CMK (cell line): ENCODE data around the gene TMC2.

Source experiments
- DNase-seq: peaks from one replicate; pipeline ENCODE4 v3.0.0-alpha.2; 2010; ENCODE audit warnings: low read depth

TMC2 gene

GRCh38 chr20:2625062-2625461, 88.7 kb downstream of the TMC2 start:
- DNase-seq = no peak

- no peak for DNase-seq
Observed at GRCh38 chr20:2626853-2627541, 90.6 kb downstream of the TMC2 start.

DNA sequence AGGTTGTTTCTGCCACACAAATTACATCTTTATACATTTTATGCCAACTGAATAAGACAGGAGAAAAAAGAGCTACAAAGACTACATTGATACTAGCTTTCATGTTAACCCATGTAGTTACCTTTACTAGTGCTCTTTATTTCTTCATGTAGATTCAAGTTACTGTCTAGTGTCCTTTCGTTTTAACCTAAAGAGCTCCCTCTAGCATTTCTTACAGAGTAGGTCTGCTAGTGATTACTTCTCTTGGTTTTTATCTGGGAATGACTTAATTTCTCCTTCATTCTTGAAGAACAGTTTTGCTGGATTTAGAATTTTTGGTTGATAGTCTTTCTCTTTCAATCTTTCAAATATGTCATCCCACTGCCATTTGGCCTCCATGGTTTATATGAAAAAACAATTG, 94.9 kb downstream of the TMC2 start:
- no peak for DNase-seq

DNA sequence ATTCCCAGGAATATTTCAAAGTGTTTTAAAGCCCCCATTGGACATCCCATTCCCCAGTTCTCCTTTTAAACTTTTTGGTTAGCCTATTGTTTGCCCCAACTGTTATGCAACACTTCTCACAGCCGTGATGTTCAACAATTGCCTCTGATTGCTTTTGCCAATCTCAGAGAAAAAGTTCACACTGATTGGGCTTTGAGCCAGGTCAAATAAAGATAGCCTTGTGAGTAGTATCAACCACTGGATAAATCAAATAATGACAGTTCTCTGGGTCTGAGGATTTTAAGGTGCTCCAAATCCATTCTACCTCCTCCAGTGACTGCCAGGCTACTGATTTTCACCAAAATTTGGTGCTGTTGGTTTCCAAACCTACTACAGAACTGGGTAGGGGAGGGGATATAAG, 97.0 kb downstream of the TMC2 start:
- no peak for DNase-seq

- no peak for DNase-seq
Observed at GRCh38 chr20:2637246-2637645, 100.9 kb downstream of the TMC2 start.

- DNase-seq = no peak
Observed at GRCh38 chr20:2640260-2640659, 103.9 kb downstream of the TMC2 start.

DNA sequence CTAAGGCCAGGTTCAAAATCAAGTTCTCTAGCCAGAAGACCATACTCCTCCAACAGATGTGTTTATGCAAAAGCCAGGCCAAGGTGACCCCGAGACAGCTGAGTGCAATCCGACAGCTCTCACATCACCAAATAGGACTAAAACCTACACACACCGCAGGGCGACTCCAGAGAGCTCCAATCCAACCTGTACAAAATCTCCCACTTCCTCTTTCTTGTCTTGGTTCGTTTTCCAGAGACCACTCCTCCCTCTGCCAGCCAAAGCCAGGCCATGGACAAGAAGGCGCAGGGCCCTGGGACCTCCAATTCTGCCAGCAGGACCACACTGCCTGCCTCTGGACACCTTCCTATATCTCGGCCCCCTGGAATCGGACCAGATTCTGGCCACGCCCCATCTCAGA, 104.5 kb downstream of the TMC2 start:
- no peak for DNase-seq

- DNase-seq = no peak
Observed at GRCh38 chr20:2643708-2644107, 107.3 kb downstream of the TMC2 start.

DNA sequence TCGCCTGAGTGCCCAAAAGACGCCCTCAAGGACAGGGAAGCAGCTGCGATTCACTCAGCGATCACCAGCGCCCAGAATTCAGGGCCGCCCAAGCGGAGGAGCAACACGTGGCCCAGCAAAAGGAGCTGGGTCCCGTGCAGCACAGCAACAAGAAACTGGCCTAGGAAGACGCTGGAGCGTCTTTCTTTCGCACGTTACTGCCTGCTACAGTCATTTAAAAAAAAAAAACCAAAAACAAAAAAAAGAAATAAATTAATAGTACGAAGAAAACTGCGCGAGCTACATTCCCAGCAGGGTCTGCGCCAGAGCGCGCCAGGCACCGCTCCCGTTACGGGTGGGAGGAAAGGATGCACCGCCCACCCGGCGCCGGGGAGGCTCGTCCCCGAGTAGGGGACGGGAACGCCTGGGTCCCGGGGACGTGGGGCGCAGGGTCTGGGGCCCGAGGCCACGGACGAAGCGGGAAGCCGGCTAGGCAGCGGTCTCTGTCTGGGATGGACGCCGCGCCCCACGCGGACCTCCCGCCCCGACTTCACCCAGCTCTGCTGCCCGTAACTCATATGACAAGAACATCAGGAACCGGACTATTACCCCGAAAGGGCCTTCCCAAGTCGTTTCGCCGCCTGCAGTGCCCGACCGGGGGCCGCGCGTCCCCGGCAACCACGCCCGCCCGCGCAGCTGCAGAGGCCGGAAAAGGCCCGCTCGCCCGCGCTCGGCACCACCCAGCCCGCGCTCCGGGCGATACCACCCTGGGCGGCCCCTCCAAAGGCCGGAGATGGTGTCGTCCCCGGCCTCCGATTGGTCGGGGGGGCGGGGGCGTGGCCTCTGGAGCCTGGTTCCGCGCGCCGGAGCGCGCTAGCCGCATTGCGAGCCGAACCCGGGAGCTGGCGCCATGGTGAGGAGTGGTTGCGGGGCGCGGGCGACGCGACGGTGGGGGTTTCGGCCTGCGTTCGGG, 115.7 kb downstream of the TMC2 start, which contains the start of gene NOP56:
NOP56 (plus strand) TSS at position 861 of the 952 bp plus-strand sequence; CDS start at position 890, 29 bp downstream.
- peak; percentile 95 for DNase-seq

GRCh38 chr20:2652724-2653555, 116.6 kb downstream of the TMC2 start:
- peak; percentile 93 for DNase-seq

- DNase-seq = no peak
Observed at GRCh38 chr20:2653556-2654383, 117.4 kb downstream of the TMC2 start.

DNA sequence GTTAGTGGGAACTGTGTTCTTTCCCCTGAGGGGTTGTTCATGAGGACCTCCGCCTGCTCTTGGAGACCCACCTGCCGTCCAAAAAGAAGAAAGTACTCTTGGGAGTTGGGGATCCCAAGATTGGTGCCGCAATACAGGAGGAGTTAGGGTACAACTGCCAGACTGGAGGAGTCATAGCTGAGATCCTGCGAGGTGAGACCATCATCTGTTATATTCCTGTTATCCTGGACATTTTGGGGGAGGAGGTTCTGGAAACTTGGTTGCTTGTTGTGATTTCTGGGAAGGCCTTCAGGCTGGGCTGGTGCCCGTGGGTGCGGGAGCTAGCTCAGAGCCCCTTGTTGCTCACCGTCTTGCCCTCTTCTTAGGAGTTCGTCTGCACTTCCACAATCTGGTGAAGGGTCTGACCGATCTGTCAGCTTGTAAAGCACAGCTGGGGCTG, 118.0 kb downstream of the TMC2 start:
- DNase-seq = no peak

GRCh38 chr20:2654831-2655230, 118.5 kb downstream of the TMC2 start:
- DNase-seq = no peak

- no peak for DNase-seq
Observed at GRCh38 chr20:2655331-2656116, 119.2 kb downstream of the TMC2 start.

- DNase-seq = no peak
Observed at GRCh38 chr20:2656471-2657117, 120.2 kb downstream of the TMC2 start.

GRCh38 chr20:2657241-2657640, 120.9 kb downstream of the TMC2 start:
- no peak for DNase-seq

DNA sequence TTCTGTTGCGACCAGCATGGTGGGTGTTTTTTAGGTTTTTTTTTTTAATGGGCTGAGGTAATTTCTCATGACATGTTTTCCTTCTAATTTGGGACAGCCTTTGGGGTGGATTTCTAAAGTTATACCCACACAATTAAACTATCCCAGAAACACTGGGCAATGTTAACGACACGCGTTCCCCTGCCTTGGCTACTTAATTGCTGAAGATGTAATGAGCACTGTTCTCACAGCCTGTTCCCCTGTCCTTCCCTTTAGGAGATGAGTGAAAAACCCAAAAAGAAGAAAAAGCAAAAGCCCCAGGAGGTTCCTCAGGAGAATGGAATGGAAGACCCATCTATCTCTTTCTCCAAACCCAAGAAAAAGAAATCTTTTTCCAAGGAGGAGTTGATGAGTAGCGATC, 121.3 kb downstream of the TMC2 start:
- DNase-seq = no peak

DNA sequence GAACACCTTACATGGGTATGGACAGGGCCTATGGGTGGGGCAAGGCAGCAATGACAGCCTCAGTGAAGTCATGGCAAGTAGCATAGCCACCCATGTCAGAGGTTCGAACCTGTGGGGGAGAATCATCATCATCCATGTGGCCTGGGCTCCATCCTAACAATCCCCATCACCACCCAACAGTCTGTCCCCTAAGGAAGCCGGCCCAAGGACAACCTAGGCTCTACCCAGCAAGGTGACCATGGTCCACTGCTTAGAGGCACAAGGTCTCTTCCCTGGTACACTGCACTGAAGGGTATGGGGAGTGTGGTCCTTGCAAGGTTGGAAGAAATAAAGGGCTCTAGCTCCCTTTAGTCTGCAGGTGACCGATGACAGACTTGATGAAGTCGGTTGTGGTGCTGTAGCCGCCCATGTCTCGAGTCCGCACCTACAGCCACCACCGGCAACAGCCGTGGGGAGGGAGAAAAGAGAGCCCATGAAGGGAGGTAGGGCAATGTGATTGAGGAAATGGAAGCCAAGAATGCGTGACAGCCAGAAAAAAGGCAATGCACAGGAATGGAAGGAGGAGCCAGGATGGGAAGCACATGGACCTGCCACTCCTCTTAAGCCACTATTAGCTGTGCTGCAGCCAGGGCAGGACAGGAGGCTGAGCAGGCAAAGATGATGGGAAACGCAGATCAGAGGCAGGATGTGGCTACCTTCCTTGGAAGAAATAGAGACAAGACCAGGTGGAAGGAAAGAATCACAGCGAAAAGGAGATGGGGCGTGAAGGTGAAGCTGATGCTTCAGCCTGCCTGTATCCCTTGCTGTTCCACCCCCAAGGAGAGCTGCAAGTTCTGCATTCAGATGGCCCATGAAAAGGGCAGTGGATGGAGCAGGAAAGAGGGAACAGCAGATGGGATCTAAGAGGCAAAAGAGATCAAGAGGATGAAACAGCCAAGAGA, 122.3 kb downstream of the TMC2 start:
- peak; percentile 54 for DNase-seq

DNA sequence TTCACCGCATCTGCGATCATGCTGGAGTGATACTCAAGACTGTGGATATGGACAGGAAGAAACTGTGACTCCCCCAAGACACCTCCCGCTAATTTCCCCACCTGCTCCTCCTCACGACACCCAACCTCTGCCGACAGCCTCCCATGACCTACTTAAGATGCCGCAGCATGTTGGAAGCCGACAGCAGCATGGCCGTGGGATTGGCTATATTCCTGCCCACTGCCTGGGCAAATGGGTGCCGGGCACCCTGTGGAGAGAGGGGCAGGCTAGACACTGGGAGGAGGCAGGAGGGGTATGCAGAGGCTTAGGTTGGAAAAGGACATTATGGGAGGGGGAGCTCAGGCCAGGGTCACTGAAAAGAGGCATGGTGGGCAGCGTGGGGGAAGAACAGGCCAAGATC, 123.2 kb downstream of the TMC2 start:
- no peak for DNase-seq
